ENCODE measurements around the gene OR2T11. TPM values are rescaled to one million over a fixed set of nuclear protein-coding genes. Genes with fewer than 3 reads are reported as not detected.

The OR2T11 gene
- total RNA-seq, 1 donor from 2014 or later: not detected

DNA sequence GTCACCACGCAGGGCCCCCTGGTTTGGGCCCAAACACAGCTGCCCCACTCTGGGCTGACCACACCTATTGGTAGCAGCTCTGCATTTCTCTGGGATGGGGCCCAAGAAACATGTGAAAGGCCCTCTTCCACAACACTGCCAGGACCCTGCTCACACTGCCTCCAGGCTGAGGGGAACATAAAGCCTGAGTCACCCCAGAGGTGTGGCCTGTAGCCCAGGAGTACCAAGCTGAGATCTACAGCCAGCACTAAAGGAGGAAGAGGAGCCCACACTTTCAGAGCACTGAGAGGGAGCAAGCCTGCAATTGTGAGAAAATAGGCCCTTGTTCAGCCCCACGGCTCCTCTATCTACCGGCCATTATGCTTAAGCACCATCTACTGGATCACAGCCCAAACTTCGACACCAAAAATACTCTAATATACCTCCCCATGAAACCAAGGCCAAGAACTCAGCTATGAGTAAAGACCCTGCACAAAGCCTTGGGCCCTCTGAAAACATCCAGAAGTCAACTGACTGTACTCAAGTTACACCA, 22.9 kb downstream of the OR2T11 start:
- peaks cover 37% of the 10 kb centered on the region for H3K9me3 ChIP-seq (ENCODE audit: low read depth)
- DNase-seq (ENCODE audit: low spot score): no peak
- H3K27ac ChIP-seq: no peak overlapping the region
- no peaks in the 10 kb centered on the region for H3K36me3 Mint-ChIP-seq
- no peaks in the 10 kb centered on the region for H3K27me3 ChIP-seq
- H3K4me2 ChIP-seq: no peak overlapping the region
- H3K27ac Mint-ChIP-seq: no peak overlapping the region
- no peaks in the 10 kb centered on the region for H3K4me1 Mint-ChIP-seq
- peaks cover 26% of the 10 kb centered on the region for H3K9me3 Mint-ChIP-seq
- H3F3A ChIP-seq (ENCODE audit: low read depth): no peaks in the 10 kb centered on the region
- H3K79me2 ChIP-seq (ENCODE audit: low read depth): no peaks in the 10 kb centered on the region
- TF ChIP-seq EZH2 (IDR thresholded peaks at IDR 0.05): no peak
- TF ChIP-seq EZH2phosphoT487 (IDR thresholded peaks at IDR 0.05): no peak
- TF ChIP-seq, protein P1, sequence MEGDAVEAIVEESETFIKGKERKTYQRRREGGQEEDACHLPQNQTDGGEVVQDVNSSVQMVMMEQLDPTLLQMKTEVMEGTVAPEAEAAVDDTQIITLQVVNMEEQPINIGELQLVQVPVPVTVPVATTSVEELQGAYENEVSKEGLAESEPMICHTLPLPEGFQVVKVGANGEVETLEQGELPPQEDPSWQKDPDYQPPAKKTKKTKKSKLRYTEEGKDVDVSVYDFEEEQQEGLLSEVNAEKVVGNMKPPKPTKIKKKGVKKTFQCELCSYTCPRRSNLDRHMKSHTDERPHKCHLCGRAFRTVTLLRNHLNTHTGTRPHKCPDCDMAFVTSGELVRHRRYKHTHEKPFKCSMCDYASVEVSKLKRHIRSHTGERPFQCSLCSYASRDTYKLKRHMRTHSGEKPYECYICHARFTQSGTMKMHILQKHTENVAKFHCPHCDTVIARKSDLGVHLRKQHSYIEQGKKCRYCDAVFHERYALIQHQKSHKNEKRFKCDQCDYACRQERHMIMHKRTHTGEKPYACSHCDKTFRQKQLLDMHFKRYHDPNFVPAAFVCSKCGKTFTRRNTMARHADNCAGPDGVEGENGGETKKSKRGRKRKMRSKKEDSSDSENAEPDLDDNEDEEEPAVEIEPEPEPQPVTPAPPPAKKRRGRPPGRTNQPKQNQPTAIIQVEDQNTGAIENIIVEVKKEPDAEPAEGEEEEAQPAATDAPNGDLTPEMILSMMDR (IDR thresholded peaks at IDR 0.05): no peak
- H4K20me1 ChIP-seq (ENCODE audit: low read depth): no peaks in the 10 kb centered on the region
- H3K36me3 ChIP-seq: no peaks in the 10 kb centered on the region
- H2AFZ ChIP-seq (replicated peaks): no peak overlapping the region
- no peak overlapping the region for H3K4me3 Mint-ChIP-seq
- no peaks in the 10 kb centered on the region for H3K4me1 ChIP-seq
- no peaks in the 10 kb centered on the region for H3K27me3 Mint-ChIP-seq (ENCODE audit: insufficient read depth, low read depth)
- no peak overlapping the region for H3K9ac ChIP-seq
- H3K4me3 ChIP-seq: no peak overlapping the region

DNA sequence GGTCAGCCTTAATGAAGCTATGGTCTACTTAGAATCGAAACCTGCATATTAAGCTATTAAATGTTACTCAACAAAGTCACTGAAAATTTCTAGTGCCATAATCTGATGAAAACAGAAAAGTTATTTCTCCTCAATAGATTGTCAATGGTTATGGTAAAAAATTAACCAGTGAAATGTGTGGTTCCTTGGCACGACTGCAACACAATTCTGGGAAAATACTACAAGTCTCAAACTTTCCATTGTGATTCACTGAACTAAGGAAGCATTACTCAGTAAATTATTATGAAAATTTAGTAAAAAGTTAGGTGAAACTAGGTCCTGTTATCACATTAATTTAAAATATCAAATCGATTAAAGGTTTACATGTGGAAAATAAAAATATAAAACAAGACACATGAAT, 24.6 kb downstream of the OR2T11 start:
- H4K20me1 ChIP-seq (ENCODE audit: low read depth): no peaks in the 10 kb centered on the region
- Mint-ChIP-seq H3K36me3 (no peaks in the 10 kb centered on the region), H3K9me3 (peaks cover 24% of the 10 kb centered on the region), H3K4me3 (no peak overlapping the region), H3K27me3 (ENCODE audit: insufficient read depth, low read depth) (peaks cover 2% of the 10 kb centered on the region), H3K4me1 (no peaks in the 10 kb centered on the region), H3K27ac (no peak overlapping the region)
- H3F3A ChIP-seq (ENCODE audit: low read depth): no peaks in the 10 kb centered on the region
- H2AFZ ChIP-seq (replicated peaks): no peak overlapping the region
- no peak overlapping the region for H3K27ac ChIP-seq
- TF ChIP-seq EZH2 (IDR thresholded peaks at IDR 0.05) (no peak), EZH2phosphoT487 (IDR thresholded peaks at IDR 0.05) (no peak)
- TF ChIP-seq, protein P1 (IDR thresholded peaks at IDR 0.05): no peak
- H3K4me1 ChIP-seq: no peaks in the 10 kb centered on the region
- H3K36me3 ChIP-seq: no peaks in the 10 kb centered on the region
- H3K79me2 ChIP-seq (ENCODE audit: low read depth): no peaks in the 10 kb centered on the region
- no peaks in the 10 kb centered on the region for H3K27me3 ChIP-seq
- H3K4me2 ChIP-seq: no peak overlapping the region
- peaks cover 45% of the 10 kb centered on the region for H3K9me3 ChIP-seq (ENCODE audit: low read depth)
- DNase-seq (ENCODE audit: low spot score): no peak
- H3K9ac ChIP-seq: no peak overlapping the region
- H3K4me3 ChIP-seq: no peak overlapping the region

DNA sequence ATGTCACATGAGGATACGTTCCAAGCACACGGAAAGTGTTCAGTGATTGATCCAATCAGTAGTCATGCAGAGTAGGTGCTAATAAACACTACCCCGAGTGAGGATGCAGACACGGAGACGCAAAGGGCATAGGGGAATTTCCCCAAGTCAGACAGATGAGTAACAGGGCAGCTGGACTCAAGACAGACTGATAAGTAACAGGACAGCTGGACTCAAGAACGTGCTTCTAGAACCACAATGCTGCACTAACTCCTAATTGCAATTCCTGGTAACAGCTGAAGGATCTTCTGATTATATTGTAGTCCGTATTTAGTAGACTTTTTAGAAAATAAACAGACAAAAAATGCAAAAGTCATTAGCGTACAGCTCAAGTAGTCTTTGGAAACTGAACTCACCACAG, 35.5 kb downstream of the OR2T11 start:
- Histone ChIP-seq H2AFZ (replicated peaks) (no peak overlapping the region), H3K79me2 (ENCODE audit: low read depth) (no peaks in the 10 kb centered on the region), H3K9me3 (ENCODE audit: low read depth) (peaks cover 54% of the 10 kb centered on the region), H3K27ac (no peak overlapping the region), H3K4me1 (no peaks in the 10 kb centered on the region), H3K4me3 (no peak overlapping the region), H3F3A (ENCODE audit: low read depth) (no peaks in the 10 kb centered on the region), H3K36me3 (no peaks in the 10 kb centered on the region), H3K9ac (no peak overlapping the region), H3K27me3 (no peaks in the 10 kb centered on the region), H4K20me1 (ENCODE audit: low read depth) (no peaks in the 10 kb centered on the region), H3K4me2 (no peak overlapping the region)
- DNase-seq (ENCODE audit: low spot score): no peak
- peaks cover 5% of the 10 kb centered on the region for H3K9me3 Mint-ChIP-seq
- no peaks in the 10 kb centered on the region for H3K27me3 Mint-ChIP-seq (ENCODE audit: insufficient read depth, low read depth)
- H3K36me3 Mint-ChIP-seq: no peaks in the 10 kb centered on the region
- H3K27ac Mint-ChIP-seq: no peak overlapping the region
- H3K4me3 Mint-ChIP-seq: no peak overlapping the region
- H3K4me1 Mint-ChIP-seq: no peaks in the 10 kb centered on the region
- TF ChIP-seq EZH2 (IDR thresholded peaks at IDR 0.05) (no peak), EZH2phosphoT487 (IDR thresholded peaks at IDR 0.05) (no peak)
- TF ChIP-seq, protein P1 (IDR thresholded peaks at IDR 0.05): no peak

Measured in neural progenitor cell (in vitro differentiated cells).